Measurements from ENCODE around the gene FOS. TPM values are rescaled to one million over a fixed set of nuclear protein-coding genes. Genes with fewer than 3 reads are reported as not detected.

FOS gene
- total and polyA plus RNA-seq, 2 experiments from 2014 or later, result 47.3 to 54.8 TPM

DNA sequence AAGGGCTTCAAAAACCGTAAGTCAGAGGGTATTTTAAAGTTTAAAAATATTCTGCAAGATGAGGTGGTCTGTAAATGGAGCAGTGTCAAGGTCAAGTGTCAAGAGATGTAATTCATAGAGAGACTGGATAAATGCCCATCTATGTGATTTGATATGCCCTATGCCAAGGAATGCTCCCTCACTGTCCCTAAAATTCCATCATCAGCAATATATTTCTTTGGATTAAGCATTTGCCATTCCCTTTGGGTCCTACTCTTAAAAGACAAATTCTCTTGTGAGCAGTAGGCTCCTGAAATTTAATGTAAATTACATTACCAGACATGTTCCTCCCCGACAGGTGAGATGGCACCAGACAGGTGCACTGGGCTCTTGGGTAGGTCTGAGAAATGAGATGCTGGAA, 16.0 kb upstream of the FOS start (continued):
- TF ChIP-seq STAT1 (IDR thresholded peaks at IDR 0.05; ENCODE audit: unreplicated experiment) (no peak), CREB1 (CRISPR knock-in tag; IDR thresholded peaks at IDR 0.05; ENCODE audit: low read depth) (no peak), EZH2 (IDR thresholded peaks at IDR 0.05; ENCODE audit: low read depth, unreplicated experiment) (no peak), ZNF114 (CRISPR knock-in tag; IDR thresholded peaks at IDR 0.05) (no peak), ZNF331 (CRISPR knock-in tag; IDR thresholded peaks at IDR 0.05; ENCODE audit: low read depth) (no peak)
- TF ChIP-seq, protein P1, sequence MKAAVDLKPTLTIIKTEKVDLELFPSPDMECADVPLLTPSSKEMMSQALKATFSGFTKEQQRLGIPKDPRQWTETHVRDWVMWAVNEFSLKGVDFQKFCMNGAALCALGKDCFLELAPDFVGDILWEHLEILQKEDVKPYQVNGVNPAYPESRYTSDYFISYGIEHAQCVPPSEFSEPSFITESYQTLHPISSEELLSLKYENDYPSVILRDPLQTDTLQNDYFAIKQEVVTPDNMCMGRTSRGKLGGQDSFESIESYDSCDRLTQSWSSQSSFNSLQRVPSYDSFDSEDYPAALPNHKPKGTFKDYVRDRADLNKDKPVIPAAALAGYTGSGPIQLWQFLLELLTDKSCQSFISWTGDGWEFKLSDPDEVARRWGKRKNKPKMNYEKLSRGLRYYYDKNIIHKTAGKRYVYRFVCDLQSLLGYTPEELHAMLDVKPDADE (IDR thresholded peaks at IDR 0.05), result no peak
- TF ChIP-seq, protein P2, sequence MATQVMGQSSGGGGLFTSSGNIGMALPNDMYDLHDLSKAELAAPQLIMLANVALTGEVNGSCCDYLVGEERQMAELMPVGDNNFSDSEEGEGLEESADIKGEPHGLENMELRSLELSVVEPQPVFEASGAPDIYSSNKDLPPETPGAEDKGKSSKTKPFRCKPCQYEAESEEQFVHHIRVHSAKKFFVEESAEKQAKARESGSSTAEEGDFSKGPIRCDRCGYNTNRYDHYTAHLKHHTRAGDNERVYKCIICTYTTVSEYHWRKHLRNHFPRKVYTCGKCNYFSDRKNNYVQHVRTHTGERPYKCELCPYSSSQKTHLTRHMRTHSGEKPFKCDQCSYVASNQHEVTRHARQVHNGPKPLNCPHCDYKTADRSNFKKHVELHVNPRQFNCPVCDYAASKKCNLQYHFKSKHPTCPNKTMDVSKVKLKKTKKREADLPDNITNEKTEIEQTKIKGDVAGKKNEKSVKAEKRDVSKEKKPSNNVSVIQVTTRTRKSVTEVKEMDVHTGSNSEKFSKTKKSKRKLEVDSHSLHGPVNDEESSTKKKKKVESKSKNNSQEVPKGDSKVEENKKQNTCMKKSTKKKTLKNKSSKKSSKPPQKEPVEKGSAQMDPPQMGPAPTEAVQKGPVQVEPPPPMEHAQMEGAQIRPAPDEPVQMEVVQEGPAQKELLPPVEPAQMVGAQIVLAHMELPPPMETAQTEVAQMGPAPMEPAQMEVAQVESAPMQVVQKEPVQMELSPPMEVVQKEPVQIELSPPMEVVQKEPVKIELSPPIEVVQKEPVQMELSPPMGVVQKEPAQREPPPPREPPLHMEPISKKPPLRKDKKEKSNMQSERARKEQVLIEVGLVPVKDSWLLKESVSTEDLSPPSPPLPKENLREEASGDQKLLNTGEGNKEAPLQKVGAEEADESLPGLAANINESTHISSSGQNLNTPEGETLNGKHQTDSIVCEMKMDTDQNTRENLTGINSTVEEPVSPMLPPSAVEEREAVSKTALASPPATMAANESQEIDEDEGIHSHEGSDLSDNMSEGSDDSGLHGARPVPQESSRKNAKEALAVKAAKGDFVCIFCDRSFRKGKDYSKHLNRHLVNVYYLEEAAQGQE (IDR thresholded peaks at IDR 0.05; ENCODE audit: unreplicated experiment), result no peak
- TF ChIP-seq, protein P3, sequence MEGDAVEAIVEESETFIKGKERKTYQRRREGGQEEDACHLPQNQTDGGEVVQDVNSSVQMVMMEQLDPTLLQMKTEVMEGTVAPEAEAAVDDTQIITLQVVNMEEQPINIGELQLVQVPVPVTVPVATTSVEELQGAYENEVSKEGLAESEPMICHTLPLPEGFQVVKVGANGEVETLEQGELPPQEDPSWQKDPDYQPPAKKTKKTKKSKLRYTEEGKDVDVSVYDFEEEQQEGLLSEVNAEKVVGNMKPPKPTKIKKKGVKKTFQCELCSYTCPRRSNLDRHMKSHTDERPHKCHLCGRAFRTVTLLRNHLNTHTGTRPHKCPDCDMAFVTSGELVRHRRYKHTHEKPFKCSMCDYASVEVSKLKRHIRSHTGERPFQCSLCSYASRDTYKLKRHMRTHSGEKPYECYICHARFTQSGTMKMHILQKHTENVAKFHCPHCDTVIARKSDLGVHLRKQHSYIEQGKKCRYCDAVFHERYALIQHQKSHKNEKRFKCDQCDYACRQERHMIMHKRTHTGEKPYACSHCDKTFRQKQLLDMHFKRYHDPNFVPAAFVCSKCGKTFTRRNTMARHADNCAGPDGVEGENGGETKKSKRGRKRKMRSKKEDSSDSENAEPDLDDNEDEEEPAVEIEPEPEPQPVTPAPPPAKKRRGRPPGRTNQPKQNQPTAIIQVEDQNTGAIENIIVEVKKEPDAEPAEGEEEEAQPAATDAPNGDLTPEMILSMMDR (conservative IDR thresholded peaks at IDR 0.05; ENCODE audit: low read depth in 2 of 2), result no peak

DNA sequence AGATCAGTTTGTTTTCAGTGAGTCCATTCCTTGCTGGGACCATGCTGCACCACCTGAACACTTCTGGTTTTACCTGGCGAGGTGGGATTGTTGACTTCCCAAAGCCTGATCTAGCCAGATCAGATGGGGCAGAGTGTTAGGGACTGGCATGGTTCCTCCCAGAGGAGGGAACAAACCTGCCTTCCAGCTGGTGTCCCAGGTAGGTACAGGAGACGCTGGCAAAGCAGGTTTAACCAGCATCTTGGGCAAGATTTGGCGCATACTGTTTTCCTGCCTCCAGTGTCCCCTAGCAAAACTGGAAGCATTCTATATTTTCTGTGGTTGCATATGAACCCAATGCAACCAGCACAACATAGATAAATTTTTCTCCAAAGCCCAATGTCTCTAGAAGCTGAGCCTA, 14.6 kb upstream of the FOS start:
- H3K36me3 Mint-ChIP-seq (ENCODE audit: low read depth), result no peaks in the 10 kb centered on the region
- H3K4me1 Mint-ChIP-seq, result peaks cover 23% of the 10 kb centered on the region
- Histone ChIP-seq H3K79me2 (replicated peaks; ENCODE audit: insufficient read depth) (no peaks in the 10 kb centered on the region), H3K27ac (ENCODE audit: low read depth) (no peak overlapping the region), H3K27me3 (ENCODE audit: insufficient read depth) (no peaks in the 10 kb centered on the region), H4K20me1 (replicated peaks; ENCODE audit: insufficient read depth) (no peaks in the 10 kb centered on the region), H3K4me3 (no peak overlapping the region), H3K4me2 (no peak overlapping the region), H3K36me3 (ENCODE audit: insufficient read depth) (no peaks in the 10 kb centered on the region), H3K4me1 (ENCODE audit: insufficient read depth) (peaks cover 15% of the 10 kb centered on the region; the same call in 1 of the 2 replicates), H3F3A (replicated peaks; ENCODE audit: low read depth) (no peaks in the 10 kb centered on the region), H3K9me2 (ENCODE audit: insufficient read depth) (no peaks in the 10 kb centered on the region), H2AFZ (no peak overlapping the region)
- ATAC-seq, result no peak
- H3K4me3 Mint-ChIP-seq, result no peak overlapping the region
- H3K9me3 Mint-ChIP-seq, result no peaks in the 10 kb centered on the region
- no peak overlapping the region for H3K27ac Mint-ChIP-seq
- peaks cover 9% of the 10 kb centered on the region for H3K27me3 Mint-ChIP-seq (ENCODE audit: insufficient read depth, low read depth, poor library complexity)
- no peak for DNase-seq (ENCODE audit: low spot score)
- TF ChIP-seq ZNF331 (CRISPR knock-in tag; IDR thresholded peaks at IDR 0.05; ENCODE audit: low read depth) (no peak), JUNB (IDR thresholded peaks at IDR 0.05; ENCODE audit: unreplicated experiment) (no peak), CREB1 (CRISPR knock-in tag; IDR thresholded peaks at IDR 0.05; ENCODE audit: low read depth) (no peak), POLR2AphosphoS5 (IDR thresholded peaks at IDR 0.05; ENCODE audit: low read depth) (no peak)
- TF ChIP-seq, protein P4, sequence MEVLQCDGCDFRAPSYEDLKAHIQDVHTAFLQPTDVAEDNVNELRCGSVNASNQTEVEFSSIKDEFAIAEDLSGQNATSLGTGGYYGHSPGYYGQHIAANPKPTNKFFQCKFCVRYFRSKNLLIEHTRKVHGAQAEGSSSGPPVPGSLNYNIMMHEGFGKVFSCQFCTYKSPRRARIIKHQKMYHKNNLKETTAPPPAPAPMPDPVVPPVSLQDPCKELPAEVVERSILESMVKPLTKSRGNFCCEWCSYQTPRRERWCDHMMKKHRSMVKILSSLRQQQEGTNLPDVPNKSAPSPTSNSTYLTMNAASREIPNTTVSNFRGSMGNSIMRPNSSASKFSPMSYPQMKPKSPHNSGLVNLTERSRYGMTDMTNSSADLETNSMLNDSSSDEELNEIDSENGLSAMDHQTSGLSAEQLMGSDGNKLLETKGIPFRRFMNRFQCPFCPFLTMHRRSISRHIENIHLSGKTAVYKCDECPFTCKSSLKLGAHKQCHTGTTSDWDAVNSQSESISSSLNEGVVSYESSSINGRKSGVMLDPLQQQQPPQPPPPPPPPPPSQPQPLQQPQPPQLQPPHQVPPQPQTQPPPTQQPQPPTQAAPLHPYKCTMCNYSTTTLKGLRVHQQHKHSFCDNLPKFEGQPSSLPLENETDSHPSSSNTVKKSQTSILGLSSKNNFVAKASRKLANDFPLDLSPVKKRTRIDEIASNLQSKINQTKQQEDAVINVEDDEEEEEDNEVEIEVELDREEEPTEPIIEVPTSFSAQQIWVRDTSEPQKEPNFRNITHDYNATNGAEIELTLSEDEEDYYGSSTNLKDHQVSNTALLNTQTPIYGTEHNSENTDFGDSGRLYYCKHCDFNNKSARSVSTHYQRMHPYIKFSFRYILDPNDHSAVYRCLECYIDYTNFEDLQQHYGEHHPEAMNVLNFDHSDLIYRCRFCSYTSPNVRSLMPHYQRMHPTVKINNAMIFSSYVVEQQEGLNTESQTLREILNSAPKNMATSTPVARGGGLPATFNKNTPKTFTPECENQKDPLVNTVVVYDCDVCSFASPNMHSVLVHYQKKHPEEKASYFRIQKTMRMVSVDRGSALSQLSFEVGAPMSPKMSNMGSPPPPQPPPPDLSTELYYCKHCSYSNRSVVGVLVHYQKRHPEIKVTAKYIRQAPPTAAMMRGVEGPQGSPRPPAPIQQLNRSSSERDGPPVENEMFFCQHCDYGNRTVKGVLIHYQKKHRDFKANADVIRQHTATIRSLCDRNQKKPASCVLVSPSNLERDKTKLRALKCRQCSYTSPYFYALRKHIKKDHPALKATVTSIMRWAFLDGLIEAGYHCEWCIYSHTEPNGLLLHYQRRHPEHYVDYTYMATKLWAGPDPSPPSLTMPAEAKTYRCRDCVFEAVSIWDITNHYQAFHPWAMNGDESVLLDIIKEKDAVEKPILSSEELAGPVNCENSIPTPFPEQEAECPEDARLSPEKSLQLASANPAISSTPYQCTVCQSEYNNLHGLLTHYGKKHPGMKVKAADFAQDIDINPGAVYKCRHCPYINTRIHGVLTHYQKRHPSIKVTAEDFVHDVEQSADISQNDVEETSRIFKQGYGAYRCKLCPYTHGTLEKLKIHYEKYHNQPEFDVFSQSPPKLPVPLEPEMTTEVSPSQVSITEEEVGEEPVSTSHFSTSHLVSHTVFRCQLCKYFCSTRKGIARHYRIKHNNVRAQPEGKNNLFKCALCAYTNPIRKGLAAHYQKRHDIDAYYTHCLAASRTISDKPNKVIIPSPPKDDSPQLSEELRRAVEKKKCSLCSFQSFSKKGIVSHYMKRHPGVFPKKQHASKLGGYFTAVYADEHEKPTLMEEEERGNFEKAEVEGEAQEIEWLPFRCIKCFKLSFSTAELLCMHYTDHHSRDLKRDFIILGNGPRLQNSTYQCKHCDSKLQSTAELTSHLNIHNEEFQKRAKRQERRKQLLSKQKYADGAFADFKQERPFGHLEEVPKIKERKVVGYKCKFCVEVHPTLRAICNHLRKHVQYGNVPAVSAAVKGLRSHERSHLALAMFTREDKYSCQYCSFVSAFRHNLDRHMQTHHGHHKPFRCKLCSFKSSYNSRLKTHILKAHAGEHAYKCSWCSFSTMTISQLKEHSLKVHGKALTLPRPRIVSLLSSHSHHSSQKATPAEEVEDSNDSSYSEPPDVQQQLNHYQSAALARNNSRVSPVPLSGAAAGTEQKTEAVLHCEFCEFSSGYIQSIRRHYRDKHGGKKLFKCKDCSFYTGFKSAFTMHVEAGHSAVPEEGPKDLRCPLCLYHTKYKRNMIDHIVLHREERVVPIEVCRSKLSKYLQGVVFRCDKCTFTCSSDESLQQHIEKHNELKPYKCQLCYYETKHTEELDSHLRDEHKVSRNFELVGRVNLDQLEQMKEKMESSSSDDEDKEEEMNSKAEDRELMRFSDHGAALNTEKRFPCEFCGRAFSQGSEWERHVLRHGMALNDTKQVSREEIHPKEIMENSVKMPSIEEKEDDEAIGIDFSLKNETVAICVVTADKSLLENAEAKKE (CRISPR knock-in tag; IDR thresholded peaks at IDR 0.05), result no peak

All from GM23338 (cell line).